Esophagus muscularis mucosa (tissue), 3 donors: ENCODE data around the gene ALDH1A2.

ENCODE experiments used
- CTCF ChIP-seq, 3 experiments: fragments of 200-600 bp in 2 of 3; fragments of 450-650 bp in 1 of 3; sonication (generic) in 2 of 3; IDR thresholded peaks; one replicate each; pipeline ENCODE4 v1.5.1; 2017 to 2019; ENCODE audit warnings: antibody characterized with exemption in 3 of 3, mild to moderate bottlenecking in 2 of 3, moderate library complexity in 1 of 3
- POLR2AphosphoS5 ChIP-seq, 2 donors: sonication (generic); formaldehyde crosslinking; IDR thresholded peaks; one replicate each; pipeline ENCODE4 v1.6.1; 2017; ENCODE audit warnings: antibody characterized with exemption in 2 of 2

GRCh38 chr15:57969996-57970395 is 95.5 kb downstream of the ALDH1A2 start:
- TF ChIP-seq POLR2AphosphoS5 (IDR thresholded peaks at IDR 0.05): no peak
- TF ChIP-seq CTCF (IDR thresholded peaks at IDR 0.05): no peak
